HEK293 (cell line): ENCODE measurements around the gene KLHL29.

Experiments
- CTCF ChIA-PET: fragments of 350-600 bp; formaldehyde crosslinking; extraction: SDS; loops from one replicate; lab custom pipeline; 2021; ENCODE audit warnings: antibody characterized with exemption; lab: Yijun Ruan, JAX
- POLR2A ChIA-PET: fragments of 300-600 bp; formaldehyde crosslinking; extraction: SDS; loops from one replicate; lab custom pipeline; 2020; ENCODE audit warnings: antibody characterized with exemption, inconsistent platforms; lab: Yijun Ruan, JAX
- H3K27ac ChIP-seq: fragments of 200-500 bp; sonication (Bioruptor generic); 2 replicates; pipeline ENCODE4 v1.5.1; 2014; ENCODE audit warnings: low read depth, low read length, control low read depth, inconsistent platforms; ENCODE audit errors: extremely low read depth
- H3K36me3 ChIP-seq, 2 experiments: fragments of 200-500 bp in 1 of 2; sonication (Bioruptor generic) in 1 of 2; 1 replicate in 1 of 2; 2 replicates in 1 of 2; pipeline ENCODE4 v1.5.1; 2014 to 2017; ENCODE audit warnings: inconsistent platforms in 2 of 2, low read length in 2 of 2; ENCODE audit not compliant: control insufficient read depth in 2 of 2, insufficient read depth in 1 of 2
- H3K4me1 ChIP-seq: fragments of 200-500 bp; sonication (Bioruptor generic); 2 replicates; pipeline ENCODE4 v1.5.1; 2014; ENCODE audit warnings: mild to moderate bottlenecking, low read length, inconsistent platforms; ENCODE audit not compliant: control insufficient read depth, insufficient read depth
- H3K4me3 ChIP-seq: 2 replicates; pipeline ENCODE4 v1.5.1; 2011; ENCODE audit warnings: low read depth, mild to moderate bottlenecking, control low read depth, low read length, moderate library complexity
- H3K9me3 ChIP-seq: fragments of 200-500 bp; sonication (Bioruptor generic); 2 replicates; pipeline ENCODE4 v1.5.1; 2014; ENCODE audit warnings: low read depth, low read length, inconsistent platforms; ENCODE audit not compliant: control insufficient read depth, insufficient read depth
- FEZF1 ChIP-seq: fragments of 450-650 bp; formaldehyde crosslinking; IDR thresholded peaks from 2 replicates; pipeline ENCODE4 v1.5.1; 2016; ENCODE audit warnings: missing biosample characterization, missing genetic modification characterization
- GLI4 ChIP-seq: fragments of 450-650 bp; formaldehyde crosslinking; IDR thresholded peaks from 2 replicates; pipeline ENCODE4 v1.5.1; 2016; ENCODE audit warnings: missing biosample characterization, missing genetic modification characterization
- KLF16 ChIP-seq: fragments of 450-650 bp; formaldehyde crosslinking; IDR thresholded peaks from 2 replicates; pipeline ENCODE4 v1.5.1; 2017; ENCODE audit warnings: missing biosample characterization, missing genetic modification characterization
- MYNN ChIP-seq: fragments of 450-650 bp; formaldehyde crosslinking; IDR thresholded peaks from 2 replicates; pipeline ENCODE4 v1.5.1; 2016; ENCODE audit warnings: missing biosample characterization, missing genetic modification characterization, borderline replicate concordance
- PRDM2 ChIP-seq: fragments of 450-650 bp; formaldehyde crosslinking; IDR thresholded peaks from 2 replicates; pipeline ENCODE4 v1.5.1; 2016; ENCODE audit warnings: missing biosample characterization, missing genetic modification characterization, borderline replicate concordance
- PRDM6 ChIP-seq: fragments of 450-650 bp; formaldehyde crosslinking; IDR thresholded peaks from 2 replicates; pipeline ENCODE4 v1.5.1; 2017; ENCODE audit warnings: missing biosample characterization, missing genetic modification characterization
- ZNF10 ChIP-seq: fragments of 450-650 bp; formaldehyde crosslinking; IDR thresholded peaks from 2 replicates; pipeline ENCODE4 v1.5.1; 2017; ENCODE audit warnings: missing biosample characterization, missing genetic modification characterization
- ZNF157 ChIP-seq: fragments of 450-650 bp; formaldehyde crosslinking; IDR thresholded peaks from 2 replicates; pipeline ENCODE4 v1.5.1; 2016; ENCODE audit warnings: missing biosample characterization, missing genetic modification characterization
- ZNF324 ChIP-seq: fragments of 450-650 bp; formaldehyde crosslinking; IDR thresholded peaks from 2 replicates; pipeline ENCODE4 v1.5.1; 2016; ENCODE audit warnings: missing biosample characterization, missing genetic modification characterization
- ZNF48 ChIP-seq: fragments of 450-650 bp; formaldehyde crosslinking; IDR thresholded peaks from 2 replicates; pipeline ENCODE4 v1.5.1; 2016; ENCODE audit warnings: missing biosample characterization, missing genetic modification characterization
- ZNF600 ChIP-seq: fragments of 450-650 bp; formaldehyde crosslinking; IDR thresholded peaks from 2 replicates; pipeline ENCODE4 v1.5.1; 2016; ENCODE audit warnings: missing biosample characterization, missing genetic modification characterization
- ZNF670 ChIP-seq: fragments of 450-650 bp; formaldehyde crosslinking; IDR thresholded peaks from 2 replicates; pipeline ENCODE4 v1.5.1; 2016; ENCODE audit warnings: missing biosample characterization, missing genetic modification characterization, low read depth
- ZNF777 ChIP-seq: fragments of 450-650 bp; formaldehyde crosslinking; IDR thresholded peaks from 2 replicates; pipeline ENCODE4 v1.5.1; 2017; ENCODE audit warnings: missing biosample characterization, missing genetic modification characterization, borderline replicate concordance
- ZNF830 ChIP-seq: fragments of 450-650 bp; IDR thresholded peaks from 2 replicates; pipeline ENCODE4 v1.5.0; 2018; ENCODE audit warnings: missing biosample characterization, missing genetic modification characterization, low read depth, mild to moderate bottlenecking, moderate library complexity

The KLHL29 gene

GRCh38 chr2:23453432-23453831 lies 68.5 kb downstream of the KLHL29 start:
- POLR2A ChIA-PET = no interaction called here
- Histone ChIP-seq H3K27ac (no peak overlapping the region), H3K4me3 (no peak overlapping the region), H3K4me1 (peaks cover 6% of the 10 kb centered on the region; the same call in 1 of the 2 replicates), H3K9me3 (no peaks in the 10 kb centered on the region), H3K36me3 (no peaks in the 10 kb centered on the region)
- TF ChIP-seq ZNF48 (tag by site-specific recombination) (no peak), ZNF777 (tag by site-specific recombination) (no peak), ZNF10 (tag by site-specific recombination) (no peak), MYNN (tag by site-specific recombination) (no peak), GLI4 (tag by site-specific recombination) (no peak), ZNF600 (tag by site-specific recombination) (no peak), ZNF830 (tag by site-specific recombination) (no peak), ZNF324 (tag by site-specific recombination) (no peak), ZNF670 (tag by site-specific recombination) (no peak), FEZF1 (tag by site-specific recombination) (no peak), KLF16 (tag by site-specific recombination) (no peak), PRDM2 (tag by site-specific recombination) (no peak)
- CTCF ChIA-PET = interaction anchor here (0.6 kb wide), 2 partner anchors 9 to 593 kb away, joined by 3 to 4 read pairs; no protein-coding TSS in a partner anchor

GRCh38 chr2:23453836-23454460 lies 69.0 kb downstream of the KLHL29 start:
- Histone ChIP-seq H3K27ac (no peak overlapping the region), H3K9me3 (no peaks in the 10 kb centered on the region), H3K4me1 (peaks cover 6% of the 10 kb centered on the region; the same call in 1 of the 2 replicates), H3K4me3 (no peak overlapping the region), H3K36me3 (no peaks in the 10 kb centered on the region)
- no peak for TF ChIP-seq PRDM6 (tag by site-specific recombination)
- no peak for TF ChIP-seq ZNF157 (tag by site-specific recombination)
- CTCF ChIA-PET = no interaction called here
- POLR2A ChIA-PET = no interaction called here
